HEK293T (cell line): Measurements from ENCODE around the gene AKR1C3.

ENCODE experiments used
- ARNT ChIP-seq: fragments of 450-650 bp; IDR thresholded peaks from 2 replicates; pipeline ENCODE4 v1.6.1; 2017; ENCODE audit warnings: mild to moderate bottlenecking
- BHLHE40 ChIP-seq: fragments of 450-650 bp; IDR thresholded peaks from 2 replicates; pipeline ENCODE4 v1.6.1; 2016; ENCODE audit warnings: mild to moderate bottlenecking, moderate library complexity, borderline replicate concordance
- CTBP1 ChIP-seq: fragments of 450-650 bp; IDR thresholded peaks from 2 replicates; pipeline ENCODE4 v1.6.1; 2016; ENCODE audit warnings: borderline replicate concordance
- ELF4 ChIP-seq: fragments of 450-650 bp; IDR thresholded peaks from 2 replicates; pipeline ENCODE4 v1.6.1; 2017; ENCODE audit warnings: antibody characterized with exemption
- FOXA1 ChIP-seq: fragments of 450-650 bp; IDR thresholded peaks from 2 replicates; pipeline ENCODE4 v1.6.1; 2016; ENCODE audit warnings: mild to moderate bottlenecking
- FOXK2 ChIP-seq: fragments of 450-650 bp; IDR thresholded peaks from 2 replicates; pipeline ENCODE4 v1.6.1; 2016; ENCODE audit warnings: mild to moderate bottlenecking
- FOXM1 ChIP-seq: fragments of 450-650 bp; IDR thresholded peaks from 2 replicates; pipeline ENCODE4 v1.6.1; 2017; ENCODE audit warnings: mild to moderate bottlenecking, borderline replicate concordance
- HDGF ChIP-seq: fragments of 450-650 bp; IDR thresholded peaks from 2 replicates; pipeline ENCODE4 v1.6.1; 2017; ENCODE audit warnings: antibody characterized with exemption, borderline replicate concordance
- NFRKB ChIP-seq: fragments of 450-650 bp; IDR thresholded peaks from 2 replicates; pipeline ENCODE4 v1.6.1; 2016; ENCODE audit warnings: mild to moderate bottlenecking, moderate library complexity
- SP1 ChIP-seq: fragments of 450-650 bp; IDR thresholded peaks from 2 replicates; pipeline ENCODE4 v1.6.1; 2017
- SUZ12 ChIP-seq: fragments of 450-650 bp; IDR thresholded peaks from 2 replicates; pipeline ENCODE4 v1.6.1; 2016; ENCODE audit warnings: mild to moderate bottlenecking
- ZNF384 ChIP-seq: fragments of 450-650 bp; IDR thresholded peaks from 2 replicates; pipeline ENCODE4 v1.6.1; 2016

DNA sequence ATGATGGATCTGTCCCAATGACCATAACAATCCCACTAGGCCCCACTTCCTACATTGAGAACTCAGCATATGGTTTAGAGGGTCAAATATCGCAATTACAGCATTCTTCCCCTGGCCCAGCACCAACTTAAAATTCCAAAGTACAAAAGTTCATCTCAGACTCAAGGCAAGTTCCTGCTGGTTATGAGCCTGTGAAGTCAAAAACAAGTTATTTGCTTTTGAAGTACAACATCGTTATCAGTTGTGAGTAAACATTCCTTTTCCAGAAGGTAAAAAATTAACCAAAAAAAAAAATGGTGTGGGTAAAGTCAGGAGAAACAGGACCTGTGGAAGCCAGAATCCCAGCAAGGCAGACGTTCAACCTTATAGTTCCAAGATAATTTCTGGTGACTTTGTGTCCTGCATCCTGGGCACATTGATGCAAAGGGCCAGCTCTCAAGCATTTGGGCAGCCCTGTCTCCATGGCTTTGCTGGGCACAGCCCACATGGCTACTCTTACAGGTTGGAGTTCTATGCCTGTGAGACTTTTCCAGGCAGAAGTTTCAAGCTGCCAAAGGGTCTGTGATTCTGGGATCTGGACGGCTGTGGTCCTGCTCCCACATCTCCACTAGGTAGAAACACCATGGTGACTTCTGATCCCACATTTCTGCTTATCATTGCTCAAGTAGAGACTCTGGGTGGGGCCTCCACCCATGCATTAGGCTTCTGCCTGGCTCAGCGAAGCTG lies 53.2 kb downstream of the AKR1C3 start:
- TF ChIP-seq SP1 (no peak), FOXA1 (no peak), ELF4 (no peak), NFRKB (no peak), FOXM1 (no peak), ARNT (no peak), BHLHE40 (no peak), HDGF (no peak), ZNF384 (no peak), CTBP1 (no peak), SUZ12 (no peak), FOXK2 (no peak)
